LNCaP clone FGC (cell line): ENCODE results near the gene FTL.

Experiments used
- DNase-seq: peaks from one replicate; pipeline ENCODE4 v3.0.0-alpha.2; 2011; ENCODE audit warnings: low read depth
- H3K4me3 ChIP-seq: 2 replicates; pipeline ENCODE4 v1.5.1; 2011; ENCODE audit warnings: mild to moderate bottlenecking, low read depth, low read length, control low read depth
- TF ChIP-seq, protein P1 (sequence below): IDR thresholded peaks from 2 replicates; pipeline ENCODE4 v1.5.1; 2012; ENCODE audit warnings: mild to moderate bottlenecking; ENCODE audit not compliant: control insufficient read depth, insufficient read depth; ENCODE audit errors: extremely low read depth

The FTL gene

DNA sequence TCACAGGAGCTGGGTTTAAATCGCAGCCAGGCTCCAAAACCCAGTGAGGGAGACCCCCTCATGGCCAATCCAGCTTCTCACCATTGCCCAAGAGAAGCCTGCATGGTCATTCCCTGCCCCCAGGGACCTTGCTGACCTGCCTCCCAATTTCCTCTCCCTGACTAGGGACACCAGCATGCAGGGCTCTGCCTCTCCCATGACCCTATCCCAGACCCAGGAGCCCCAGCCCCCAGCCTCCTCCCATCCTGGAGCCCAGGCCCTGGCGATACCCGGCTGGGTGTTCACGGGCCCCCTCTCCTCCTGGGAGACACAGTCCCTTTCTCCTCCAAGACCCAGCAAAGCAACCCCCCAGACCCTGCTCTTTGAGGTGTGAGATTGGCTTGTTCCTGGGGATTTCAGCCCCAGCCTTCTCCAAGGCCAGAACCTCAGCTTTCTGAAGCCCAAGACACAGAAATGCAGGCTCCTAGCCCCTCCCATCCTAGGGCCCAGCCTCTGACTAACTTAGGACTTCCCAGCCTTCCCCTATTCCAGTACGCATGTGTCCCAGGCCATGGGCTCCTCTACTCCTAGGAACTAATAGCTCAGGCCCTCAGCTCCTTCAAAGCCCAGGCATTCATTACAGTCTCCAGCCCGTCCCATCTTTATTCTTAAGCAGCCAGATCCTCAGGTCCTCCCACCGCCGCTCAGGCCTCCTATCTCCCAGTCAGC lies 26.9 kb downstream of the FTL start:
- peak overlapping the region; percentile 88 for H3K4me3 ChIP-seq
- TF ChIP-seq, protein P1, sequence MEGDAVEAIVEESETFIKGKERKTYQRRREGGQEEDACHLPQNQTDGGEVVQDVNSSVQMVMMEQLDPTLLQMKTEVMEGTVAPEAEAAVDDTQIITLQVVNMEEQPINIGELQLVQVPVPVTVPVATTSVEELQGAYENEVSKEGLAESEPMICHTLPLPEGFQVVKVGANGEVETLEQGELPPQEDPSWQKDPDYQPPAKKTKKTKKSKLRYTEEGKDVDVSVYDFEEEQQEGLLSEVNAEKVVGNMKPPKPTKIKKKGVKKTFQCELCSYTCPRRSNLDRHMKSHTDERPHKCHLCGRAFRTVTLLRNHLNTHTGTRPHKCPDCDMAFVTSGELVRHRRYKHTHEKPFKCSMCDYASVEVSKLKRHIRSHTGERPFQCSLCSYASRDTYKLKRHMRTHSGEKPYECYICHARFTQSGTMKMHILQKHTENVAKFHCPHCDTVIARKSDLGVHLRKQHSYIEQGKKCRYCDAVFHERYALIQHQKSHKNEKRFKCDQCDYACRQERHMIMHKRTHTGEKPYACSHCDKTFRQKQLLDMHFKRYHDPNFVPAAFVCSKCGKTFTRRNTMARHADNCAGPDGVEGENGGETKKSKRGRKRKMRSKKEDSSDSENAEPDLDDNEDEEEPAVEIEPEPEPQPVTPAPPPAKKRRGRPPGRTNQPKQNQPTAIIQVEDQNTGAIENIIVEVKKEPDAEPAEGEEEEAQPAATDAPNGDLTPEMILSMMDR, result no peak
- peak; percentile 19 for DNase-seq

DNA sequence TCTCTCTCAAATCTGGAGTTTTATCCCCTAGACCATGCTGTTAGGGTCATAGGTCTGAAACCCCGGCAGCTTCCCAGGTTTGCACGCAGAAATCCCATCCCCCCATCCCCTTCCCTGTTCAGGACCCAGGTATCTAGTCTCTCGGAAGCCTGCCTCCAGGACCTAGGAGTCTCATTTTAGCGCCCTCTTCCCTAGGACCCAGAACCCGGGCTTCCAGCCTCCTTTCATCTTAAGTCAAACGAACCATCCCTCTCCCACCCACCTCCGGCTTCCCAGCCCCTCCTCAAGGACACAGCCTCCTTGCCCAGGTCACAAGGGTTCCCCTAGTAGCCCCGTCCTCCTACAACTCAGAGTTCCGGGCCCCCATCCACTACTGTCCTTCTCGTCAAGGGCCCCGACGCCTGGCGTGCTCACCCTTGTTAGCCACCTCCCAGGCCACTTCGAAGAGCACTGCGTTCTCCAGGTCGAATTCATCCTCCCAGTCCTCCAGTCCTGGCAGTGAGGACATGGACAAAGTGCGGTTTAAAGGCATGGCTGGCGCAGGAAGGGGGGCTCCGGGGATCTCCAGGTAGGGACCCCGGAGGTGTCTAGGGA lies 27.6 kb downstream of the FTL start:
- TF ChIP-seq, protein P1, result no peak
- peak overlapping the region; percentile 88 for H3K4me3 ChIP-seq
- DNase-seq, result no peak

DNA sequence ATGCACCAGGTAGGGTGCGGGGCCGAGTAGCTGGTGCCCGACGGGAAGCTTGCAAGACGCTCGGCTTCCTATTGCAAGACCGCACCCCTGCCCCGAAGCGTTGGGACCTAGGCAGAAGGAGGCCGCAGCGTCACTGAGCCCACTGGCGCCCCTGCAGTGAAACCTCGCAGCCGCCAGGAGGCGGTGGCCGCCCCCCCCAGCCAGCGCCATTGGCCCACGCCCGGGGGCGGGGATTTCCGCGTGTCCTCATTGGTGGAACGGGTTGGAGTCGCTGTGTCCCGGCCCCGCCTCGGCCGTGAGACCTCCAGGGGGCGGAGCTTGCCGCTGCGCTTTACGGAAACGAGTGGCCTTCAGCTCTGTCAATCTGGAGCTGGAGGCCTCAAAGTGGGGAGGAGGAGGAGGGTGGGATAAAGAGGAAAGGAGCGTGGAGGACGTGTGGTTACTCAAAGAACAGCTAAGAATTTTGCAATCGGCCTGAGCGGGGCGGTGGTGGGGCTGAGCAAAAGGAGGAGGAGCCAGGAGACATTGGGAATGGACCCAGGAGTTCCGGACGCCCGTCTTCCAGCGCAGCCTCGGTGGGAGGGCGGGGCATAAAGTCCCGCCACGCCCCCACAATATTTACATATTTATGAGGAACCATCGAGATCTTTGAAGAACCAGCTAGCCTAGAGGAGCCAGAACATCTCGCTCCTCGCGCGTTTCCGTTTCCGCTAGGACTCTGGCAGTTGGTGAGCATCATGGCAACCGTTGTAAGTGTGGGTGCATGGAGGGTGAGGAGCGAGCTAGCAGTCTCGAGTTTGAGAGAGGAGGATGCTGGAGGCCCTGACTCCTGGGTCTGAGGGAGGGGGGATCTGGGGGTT lies 28.3 kb downstream of the FTL start, which contains the start of the genes GYS1 and RUVBL2:
TSS of gene GYS1 (minus strand) at position 135 of the 860 bp plus-strand sequence. CDS start 197 bp downstream, outside the sequence.
TSS of gene RUVBL2 (plus strand) at position 713 of the 860 bp plus-strand sequence. CDS start at position 738, 25 bp downstream.
- TF ChIP-seq, protein P1, result peak; percentile 66
- peak; percentile 91 for DNase-seq
- H3K4me3 ChIP-seq, result peak within 1 kb of the TSS; percentile 88

DNA sequence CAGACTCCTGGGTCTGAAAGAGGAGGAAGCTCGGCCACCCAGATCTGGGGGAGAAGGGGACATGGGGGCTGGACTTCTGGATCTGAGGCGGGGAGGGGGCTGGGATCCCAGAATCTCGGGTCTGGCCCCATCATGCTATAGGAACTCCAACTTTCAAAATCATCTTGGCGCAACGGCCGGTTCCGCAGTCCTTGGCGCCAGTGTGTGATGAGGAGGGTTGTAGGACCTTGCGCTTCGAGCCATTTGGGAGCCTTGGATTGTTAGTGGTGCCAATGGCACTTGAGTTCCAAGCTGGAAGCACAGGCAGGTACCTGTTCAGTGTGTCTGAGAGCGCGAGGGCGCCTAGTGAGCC lies 28.9 kb downstream of the FTL start:
- no peak for DNase-seq
- H3K4me3 ChIP-seq, result peak overlapping the region; percentile 88
- TF ChIP-seq, protein P1, result no peak

DNA sequence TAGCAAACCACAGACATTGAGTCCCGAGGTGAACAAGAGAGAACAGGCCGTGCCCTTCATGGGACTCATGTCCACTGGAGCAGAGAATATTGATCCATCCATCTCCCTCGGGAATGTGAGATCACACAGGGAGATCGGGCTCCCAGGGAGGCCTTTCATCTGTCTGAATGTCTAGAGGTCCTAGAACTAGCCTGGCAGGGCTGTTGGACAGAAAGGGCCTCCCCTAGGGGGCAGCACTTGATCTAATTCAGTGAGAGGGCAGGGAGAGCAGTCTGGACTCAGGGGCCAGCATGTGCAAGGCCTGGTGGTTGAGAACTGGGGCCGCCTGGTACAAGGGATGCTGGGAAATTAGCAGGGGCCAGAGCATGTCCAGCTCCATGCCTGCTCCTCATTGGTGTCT lies 32.9 kb downstream of the FTL start:
- no peak overlapping the region for H3K4me3 ChIP-seq
- TF ChIP-seq, protein P1, result peak; percentile 23; the same call in 1 of the 2 replicates
- DNase-seq, result no peak

DNA sequence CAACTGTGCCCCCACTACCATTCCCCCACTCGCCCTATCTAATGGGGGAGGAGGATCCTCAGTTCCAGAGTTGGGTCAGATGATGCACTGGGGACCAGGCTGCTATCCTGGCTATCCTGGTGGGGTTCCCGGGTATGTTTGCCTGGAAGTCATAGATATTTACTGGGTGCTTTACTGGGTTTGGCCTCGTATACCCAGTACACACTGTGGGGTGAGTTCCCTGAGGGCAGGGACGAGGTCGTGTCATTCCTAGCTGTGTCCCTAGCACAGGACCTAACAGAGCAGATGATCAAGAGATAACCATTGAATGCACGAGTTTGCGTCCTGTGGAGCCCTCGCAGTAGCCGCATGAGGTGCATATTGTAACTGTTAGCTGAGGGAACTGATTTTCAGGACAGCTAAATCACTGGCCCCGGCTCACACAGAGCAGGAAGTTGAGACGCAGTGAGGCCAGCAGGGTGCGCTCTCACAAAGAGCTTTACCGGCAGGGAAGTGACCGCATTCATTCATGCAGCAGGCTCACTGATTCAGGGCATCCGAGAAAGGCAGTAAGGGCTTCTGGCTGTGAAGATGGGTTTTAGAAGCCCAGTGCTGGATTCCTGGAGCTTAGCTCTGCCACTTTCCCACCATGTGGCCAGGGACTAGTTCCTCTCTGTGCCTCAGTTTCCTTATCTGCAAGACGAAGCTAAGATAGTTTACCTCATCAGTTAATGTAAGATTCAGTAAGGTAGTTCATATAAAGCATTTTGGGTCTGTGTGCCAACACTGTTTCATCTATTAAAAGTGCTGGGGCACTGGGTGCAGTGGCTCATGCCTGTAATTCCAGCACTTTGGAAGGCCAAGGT lies 34.6 kb downstream of the FTL start:
- no peak overlapping the region for H3K4me3 ChIP-seq
- TF ChIP-seq, protein P1, result peak; percentile 23; the same call in 1 of the 2 replicates
- no peak for DNase-seq
